Caco-2 (cell line): ENCODE results near the gene LAMTOR5. TPM values are rescaled to one million over a fixed set of nuclear protein-coding genes. Genes with fewer than 3 reads are reported as not detected.

Experiments
- BruUV-seq: library from RNA; stranded (reverse); fragments of 400-500 nt; replicated peaks from 2 replicates; lab custom pipeline; 2021; lab: Mats Ljungman, UMichigan
- CTCF ChIA-PET: fragments of 300-600 bp; sonication (Branson Sonifier 250); formaldehyde crosslinking; loops from one replicate; lab custom pipeline; 2022; ENCODE audit warnings: antibody characterized with exemption; lab: Charles Lee
- POLR2A ChIA-PET: fragments of 300-600 bp; sonication (Branson Sonifier 250); formaldehyde crosslinking; loops from one replicate; lab custom pipeline; 2022; ENCODE audit warnings: antibody characterized with exemption; lab: Charles Lee
- DNase-seq, 2 experiments: peaks; one replicate each; pipeline versions ENCODE4 v3.0.0 to v3.0.0-alpha.2; 2020 to 2022
- H3K27me3 ChIP-seq: replicated peaks from 2 replicates; pipeline ENCODE4 v1.6.0; 2011; ENCODE audit warnings: low read length; ENCODE audit not compliant: control insufficient read depth, insufficient read depth
- H3K36me3 ChIP-seq: 2 replicates; pipeline ENCODE4 v1.5.1; 2011; ENCODE audit warnings: low read length; ENCODE audit not compliant: control insufficient read depth, insufficient read depth
- H3K4me1 ChIP-seq: fragments of 250-450 bp; sonication (Bioruptor Pico); 2 replicates; pipeline ENCODE4 v1.5.1; 2020; ENCODE audit warnings: mild to moderate bottlenecking
- H3K4me3 ChIP-seq: 2 replicates; pipeline ENCODE4 v1.5.1; 2011; ENCODE audit warnings: low read depth, mild to moderate bottlenecking, control low read depth, low read length
- H3K9me3 ChIP-seq: fragments of 250-450 bp; sonication (Bioruptor Pico); 2 replicates; pipeline ENCODE4 v1.5.1; 2020; ENCODE audit warnings: mild to moderate bottlenecking, moderate library complexity
- H3K27ac Mint-ChIP-seq: one replicate; pipeline ENCODE4 v1.8.0; 2022; ENCODE audit warnings: mixed read lengths; ENCODE audit not compliant: unreplicated experiment
- H3K27me3 Mint-ChIP-seq: one replicate; pipeline ENCODE4 v1.8.0; 2022; ENCODE audit warnings: mixed read lengths; ENCODE audit not compliant: insufficient read depth, unreplicated experiment
- H3K36me3 Mint-ChIP-seq: one replicate; pipeline ENCODE4 v1.8.0; 2022; ENCODE audit warnings: mild to moderate bottlenecking, mixed read lengths; ENCODE audit not compliant: insufficient read depth, unreplicated experiment
- H3K4me1 Mint-ChIP-seq: one replicate; pipeline ENCODE4 v1.8.0; 2022; ENCODE audit warnings: low read depth, mixed read lengths; ENCODE audit not compliant: unreplicated experiment
- H3K4me3 Mint-ChIP-seq: one replicate; pipeline ENCODE4 v1.8.0; 2022; ENCODE audit warnings: mild to moderate bottlenecking, moderate library complexity, mixed read lengths; ENCODE audit not compliant: unreplicated experiment
- H3K9me3 Mint-ChIP-seq: one replicate; pipeline ENCODE4 v1.8.0; 2022; ENCODE audit warnings: mixed read lengths; ENCODE audit not compliant: unreplicated experiment
- CTCF ChIP-seq, 2 experiments: fragments of 200-600 bp in 1 of 2; IDR thresholded peaks; 1 replicate in 1 of 2; 2 replicates in 1 of 2; pipeline versions ENCODE4 v1.5.1 to v1.8.0; 2011 to 2022; ENCODE audit warnings: antibody characterized with exemption in 1 of 2, control low read depth in 1 of 2, inconsistent platforms in 1 of 2, low read depth in 1 of 2, low read length in 1 of 2, mild to moderate bottlenecking in 1 of 2, moderate library complexity in 1 of 2; ENCODE audit not compliant: insufficient read depth in 1 of 2, severe bottlenecking in 1 of 2, unreplicated experiment in 1 of 2
- intact Hi-C: fragments of 100-400 bp; cut with micrococcal nuclease; formaldehyde crosslinking; loops from one replicate; pipeline ENCODE4 v1.10.0; 2022; ENCODE audit not compliant: unreplicated experiment
- total RNA-seq: library from RNA; stranded (reverse); gene quantifications from 2 replicates; pipeline ENCODE4 v1.2.3, GENCODE V29; 2022

Gene LAMTOR5
- total RNA-seq, 1 experiment from 2014 or later: 106 TPM

GRCh38 chr1:110390096-110390495 lies 17.4 kb downstream of the LAMTOR5 start:
- peak overlapping the region; percentile 58 for H3K4me3 Mint-ChIP-seq

DNA sequence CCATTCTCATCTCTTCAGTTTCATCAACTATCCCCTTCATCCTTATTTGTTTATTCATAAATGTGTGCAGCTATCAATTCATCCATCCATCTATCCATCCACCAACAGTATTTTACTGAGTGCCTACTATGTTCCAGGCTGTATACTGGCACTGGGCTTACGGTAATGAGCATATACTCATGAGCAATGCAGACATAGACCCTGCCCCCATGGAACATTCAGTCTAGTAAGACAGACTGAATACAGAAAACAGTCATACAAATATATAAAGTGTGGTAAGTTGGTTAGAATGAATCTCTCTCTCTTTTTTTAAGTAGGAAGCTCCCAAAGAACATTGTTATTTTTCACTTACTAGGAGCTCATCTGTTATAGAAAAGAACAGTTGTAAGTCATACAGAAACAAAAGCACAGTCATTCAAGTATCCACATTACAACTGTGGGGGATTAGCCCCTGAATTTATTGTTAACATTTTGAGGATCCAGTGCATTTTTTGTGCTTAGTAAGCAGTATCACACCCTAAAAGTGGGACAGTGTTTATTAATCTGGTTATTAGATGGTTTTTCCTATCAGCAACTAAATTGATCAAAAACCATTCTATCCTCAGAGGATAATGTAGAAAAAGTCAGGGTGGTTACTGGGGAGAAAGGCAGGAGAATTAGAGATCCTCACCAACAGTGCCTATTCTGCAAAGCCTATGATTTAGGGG lies 20.3 kb downstream of the LAMTOR5 start:
- H3K36me3 ChIP-seq: no peaks in the 10 kb centered on the region
- no peak overlapping the region for H3K4me3 Mint-ChIP-seq
- no peaks in the 10 kb centered on the region for H3K27me3 Mint-ChIP-seq
- H3K4me3 ChIP-seq: no peak overlapping the region
- no peaks in the 10 kb centered on the region for H3K9me3 ChIP-seq
- DNase-seq: no peak
- no TSS peak for BruUV-seq
- no peak overlapping the region for H3K27ac Mint-ChIP-seq
- H3K4me1 Mint-ChIP-seq: peaks cover 8% of the 10 kb centered on the region
- no peak for TF ChIP-seq CTCF (IDR thresholded peaks at IDR 0.05; ENCODE audit: insufficient read depth in 1 of 2, low read depth in 1 of 2, low read length in 1 of 2, severe bottlenecking in 1 of 2, unreplicated experiment in 1 of 2)
- CTCF ChIA-PET: no interaction called here
- intact Hi-C loops: no loop called here
- no peaks in the 10 kb centered on the region for H3K9me3 Mint-ChIP-seq
- POLR2A ChIA-PET: no interaction called here
- peaks cover 20% of the 10 kb centered on the region for H3K4me1 ChIP-seq
- H3K27me3 ChIP-seq: no peaks in the 10 kb centered on the region
- no peaks in the 10 kb centered on the region for H3K36me3 Mint-ChIP-seq

More at GRCh38 chr1:110390096-110390495, 17.4 kb downstream of the LAMTOR5 start:
- Mint-ChIP-seq H3K27me3 (no peaks in the 10 kb centered on the region), H3K27ac (peak overlapping the region; percentile 46), H3K36me3 (peaks cover 4% of the 10 kb centered on the region), H3K9me3 (no peaks in the 10 kb centered on the region), H3K4me1 (peaks cover 19% of the 10 kb centered on the region)
- intact Hi-C loops: loop anchor here (5.0 kb wide), 2 partner anchors 33 to 53 kb away; partner anchors contain the start of gene RBM15
- Histone ChIP-seq H3K9me3 (no peaks in the 10 kb centered on the region), H3K36me3 (no peaks in the 10 kb centered on the region), H3K4me3 (no peak overlapping the region), H3K27me3 (no peaks in the 10 kb centered on the region), H3K4me1 (peaks cover 45% of the 10 kb centered on the region)
- ChIA-PET CTCF (no interaction called here), POLR2A (no interaction called here)
- BruUV-seq: no TSS peak
- TF ChIP-seq CTCF (IDR thresholded peaks at IDR 0.05; ENCODE audit: insufficient read depth in 1 of 2, low read depth in 1 of 2, low read length in 1 of 2, severe bottlenecking in 1 of 2, unreplicated experiment in 1 of 2): no peak
- DNase-seq: peak in 1 of 2 experiments; percentile 26

DNA sequence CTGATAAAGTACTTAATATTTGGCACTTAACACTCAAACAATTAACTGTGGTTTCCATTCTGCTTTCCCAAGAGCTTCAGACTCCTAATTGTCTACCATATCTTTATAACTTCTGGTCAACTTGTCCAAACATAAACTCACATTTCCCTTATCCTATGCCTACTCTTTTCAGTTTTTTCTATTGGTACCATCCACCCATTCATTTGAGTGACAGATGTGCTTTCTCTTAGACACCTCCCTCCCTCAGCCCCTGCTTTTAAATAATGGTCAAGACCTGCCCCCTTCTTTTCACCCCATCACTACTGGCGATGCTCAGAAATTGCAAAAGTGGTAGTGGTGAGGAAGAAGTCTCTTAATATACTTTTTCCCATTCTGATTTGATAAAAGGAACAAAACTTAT lies 22.1 kb downstream of the LAMTOR5 start:
- Histone ChIP-seq H3K4me3 (no peak overlapping the region), H3K9me3 (no peaks in the 10 kb centered on the region), H3K27me3 (no peaks in the 10 kb centered on the region), H3K36me3 (no peaks in the 10 kb centered on the region), H3K4me1 (peaks cover 3% of the 10 kb centered on the region; the same call in 1 of the 2 replicates)
- no peak for DNase-seq
- Mint-ChIP-seq H3K9me3 (no peaks in the 10 kb centered on the region), H3K27ac (no peak overlapping the region), H3K4me3 (no peak overlapping the region), H3K36me3 (no peaks in the 10 kb centered on the region), H3K27me3 (no peaks in the 10 kb centered on the region), H3K4me1 (no peaks in the 10 kb centered on the region)
- POLR2A ChIA-PET: no interaction called here
- intact Hi-C loops: no loop called here
- CTCF ChIA-PET: no interaction called here
- BruUV-seq: no TSS peak
- TF ChIP-seq CTCF (IDR thresholded peaks at IDR 0.05; ENCODE audit: insufficient read depth in 1 of 2, low read depth in 1 of 2, low read length in 1 of 2, severe bottlenecking in 1 of 2, unreplicated experiment in 1 of 2): no peak
